GM12878 (cell line): ENCODE results near the gene RPGRIP1L. TPM values are rescaled to one million over a fixed set of nuclear protein-coding genes. Genes with fewer than 3 reads are reported as not detected.
A peak's percentile ranks its signal among the peaks of the same experiment; 100 is the strongest.

Experiments used
- ATAC-seq: fragments of 200-7000 bp; cut with Tn5 transposase; 3 replicates; pipeline ENCODE4 v1.9.1; 2020; ENCODE audit warnings: mild to moderate bottlenecking, moderate library complexity
- BruUV-seq: library from RNA; stranded (reverse); fragments of 400-500 nt; replicated peaks from 2 replicates; lab custom pipeline; 2021; lab: Mats Ljungman, UMichigan
- CTCF ChIA-PET: fragments of 300-600 bp; sonication (Branson Sonifier 250); formaldehyde crosslinking; extraction: SDS; loops from one replicate; lab custom pipeline; 2021; ENCODE audit warnings: inconsistent platforms; lab: Yijun Ruan, JAX
- POLR2A ChIA-PET: fragments of 350-600 bp; formaldehyde crosslinking; extraction: SDS; loops from one replicate; lab custom pipeline; 2021; ENCODE audit warnings: inconsistent platforms; lab: Charles Lee
- RAD21 ChIA-PET: fragments of 300-600 bp; sonication (Branson Sonifier 250); formaldehyde crosslinking; loops from one replicate; lab custom pipeline; 2023; ENCODE audit warnings: antibody characterized with exemption; ENCODE audit not compliant: unreplicated experiment; lab: Charles Lee
- SMC1A ChIA-PET: fragments of 300-600 bp; sonication (Branson Sonifier 250); formaldehyde crosslinking; loops from one replicate; lab custom pipeline; 2023; ENCODE audit not compliant: unreplicated experiment, uncharacterized antibody; lab: Charles Lee
- DNase-seq: peaks from one replicate; pipeline ENCODE4 v3.0.0-alpha.2; 2011; ENCODE audit warnings: low read depth, low spot score
- FAIRE-seq: peaks from 3 replicates; lab custom pipeline; 2011; peaks lifted over from hg19 to GRCh38; lab: Jason Lieb, UNC
- H2AFZ ChIP-seq: 2 replicates; pipeline ENCODE4 v1.6.0; 2011; ENCODE audit warnings: low read depth, low read length, control low read depth; ENCODE audit not compliant: control insufficient read depth
- H3K27ac ChIP-seq: 2 replicates; pipeline ENCODE4 v1.5.1; 2011; ENCODE audit warnings: control low read depth; ENCODE audit not compliant: control insufficient read depth, insufficient read depth
- H3K27me3 ChIP-seq, 2 experiments: replicated peaks in 1 of 2; 2 replicates each; pipeline versions ENCODE4 v1.6.0 to v1.6.1; 2011; ENCODE audit warnings: low read length in 1 of 2; ENCODE audit not compliant: control insufficient read depth in 2 of 2, insufficient read depth in 2 of 2
- H3K36me3 ChIP-seq, 2 experiments: 2 replicates each; pipeline ENCODE4 v1.5.1; 2011; ENCODE audit warnings: low read length in 1 of 2; ENCODE audit not compliant: control insufficient read depth in 2 of 2, insufficient read depth in 2 of 2
- H3K4me1 ChIP-seq: 2 replicates; pipeline ENCODE4 v1.6.1; 2011; ENCODE audit warnings: mild to moderate bottlenecking, low read length, moderate library complexity, mixed read lengths; ENCODE audit not compliant: control insufficient read depth, insufficient read depth
- H3K4me2 ChIP-seq: 2 replicates; pipeline ENCODE4 v1.6.0; 2011; ENCODE audit warnings: control low read depth; ENCODE audit not compliant: control insufficient read depth, insufficient read depth
- H3K4me3 ChIP-seq: fragments of 200-600 bp; sonication (generic); 2 replicates; pipeline ENCODE4 v1.5.1; 2016
- H3K79me2 ChIP-seq: 2 replicates; pipeline ENCODE4 v1.6.0; 2011; ENCODE audit warnings: low read length; ENCODE audit not compliant: control insufficient read depth, insufficient read depth
- H3K9ac ChIP-seq: 2 replicates; pipeline ENCODE4 v1.8.0; 2011; ENCODE audit warnings: low read length, control low read depth, mixed read lengths; ENCODE audit not compliant: control insufficient read depth, insufficient read depth
- H3K9me3 ChIP-seq: replicated peaks from 3 replicates; pipeline ENCODE4 v1.5.1; 2011; ENCODE audit warnings: mild to moderate bottlenecking, low read length; ENCODE audit not compliant: control insufficient read depth, insufficient read depth
- H4K20me1 ChIP-seq: 2 replicates; pipeline ENCODE4 v1.6.0; 2011; ENCODE audit not compliant: control insufficient read depth, insufficient read depth
- ASH2L ChIP-seq: fragments of 300-600, 200-600 bp; sonication (generic); IDR thresholded peaks from 2 replicates; pipeline ENCODE4 v1.6.1; 2017; ENCODE audit warnings: low read depth, mild to moderate bottlenecking, borderline replicate concordance
- ATF7 ChIP-seq: fragments of 450-650 bp; IDR thresholded peaks from 2 replicates; pipeline ENCODE4 v1.6.1; 2016; ENCODE audit warnings: low read depth, mild to moderate bottlenecking
- JUND ChIP-seq: IDR thresholded peaks from 2 replicates; pipeline ENCODE4 v1.6.1; 2012; ENCODE audit warnings: low read depth, mild to moderate bottlenecking, low read length, improper control_type of control experiment, moderate library complexity
- NR2C1 ChIP-seq: fragments of 450-650 bp; IDR thresholded peaks from 2 replicates; pipeline ENCODE4 v1.6.1; 2017; ENCODE audit warnings: antibody characterized with exemption, mild to moderate bottlenecking, moderate library complexity
- PAX5 ChIP-seq: IDR thresholded peaks from 2 replicates; pipeline ENCODE4 v1.6.1; 2011; ENCODE audit warnings: low read depth, low read length, borderline replicate concordance
- SRF ChIP-seq, 2 experiments: IDR thresholded peaks; 2 replicates each; pipeline ENCODE4 v1.6.1; 2011; ENCODE audit warnings: low read depth in 2 of 2, low read length in 2 of 2, mild to moderate bottlenecking in 1 of 2, moderate library complexity in 1 of 2
- TCF3 ChIP-seq: IDR thresholded peaks from 2 replicates; pipeline ENCODE4 v1.6.1; 2012; ENCODE audit warnings: low read depth, mild to moderate bottlenecking, low read length, borderline replicate concordance; ENCODE audit not compliant: insufficient read depth
- ZNF274 ChIP-seq: IDR thresholded peaks from one replicate; pipeline ENCODE4 v1.8.0; 2011; ENCODE audit not compliant: insufficient read length, insufficient read depth
- WGBS: methylation state at CpG from one replicate; pipeline ENCODE4 v1.1.6; 2016; ENCODE audit warnings: low lambda C conversion rate; ENCODE audit not compliant: insufficient replicate concordance, insufficient coverage; ENCODE audit errors: missing lambda C conversion rate; 5-methylcytosine and 5-hydroxymethylcytosine counted together
- in situ Hi-C: fragments of 300-500 bp; cut with MboI; formaldehyde crosslinking; loops from 9 replicates; pipeline ENCODE4 v1.14.3; 2018; ENCODE audit warnings: mixed read lengths
- intact Hi-C: fragments of 100-400 bp; cut with micrococcal nuclease; formaldehyde crosslinking; loops from one replicate; pipeline ENCODE4 v1.14.2; 2022; ENCODE audit not compliant: unreplicated experiment
- polyA plus RNA-seq, 11 experiments: library from polyadenylated mRNA; depleted of rRNA in 4 of 11; unstranded in 6 of 11; stranded (reverse) in 5 of 11; fragments of >200 nt; fragmentation: Nextera tagmentation in 4 of 11; fragmentation: Illumina TruSeq in 1 of 11; extraction: Ambion mirVana in 4 of 11; extraction: Trizol in 1 of 11; gene quantifications; 1 replicate in 1 of 11; 2 replicates in 10 of 11; pipeline versions ENCODE4 v1.2.1 to v1.2.3, GENCODE V29; 2011 to 2016; ENCODE audit warnings: inconsistent platforms in 2 of 11, missing spikeins in 2 of 11, low read depth in 1 of 11
- total RNA-seq, 4 experiments: library from RNA; depleted of rRNA in 3 of 4; stranded (reverse); fragments of >200 nt in 3 of 4; fragmentation: Illumina TruSeq in 1 of 4; extraction: Trizol in 1 of 4; gene quantifications; 2 replicates each; pipeline versions ENCODE4 v1.2.1 to v1.2.3, GENCODE V29; 2013 to 2021
- TF ChIP-seq, protein P1 (sequence below): fragments of 450-650 bp; IDR thresholded peaks from 2 replicates; pipeline ENCODE4 v1.6.1; 2016; ENCODE audit warnings: mild to moderate bottlenecking
- TF ChIP-seq, protein P2 (sequence below): fragments of 450-650 bp; formaldehyde crosslinking; IDR thresholded peaks from 2 replicates; pipeline ENCODE4 v1.4.0; 2022; ENCODE audit warnings: mild to moderate bottlenecking, moderate library complexity

RPGRIP1L gene
- total and polyA plus RNA-seq, 10 of the 15 experiments (the other 5 are each of a cell fraction or from before 2014, with no cell fraction given): 3.5 to 9.6 (median 4.4) TPM

DNA sequence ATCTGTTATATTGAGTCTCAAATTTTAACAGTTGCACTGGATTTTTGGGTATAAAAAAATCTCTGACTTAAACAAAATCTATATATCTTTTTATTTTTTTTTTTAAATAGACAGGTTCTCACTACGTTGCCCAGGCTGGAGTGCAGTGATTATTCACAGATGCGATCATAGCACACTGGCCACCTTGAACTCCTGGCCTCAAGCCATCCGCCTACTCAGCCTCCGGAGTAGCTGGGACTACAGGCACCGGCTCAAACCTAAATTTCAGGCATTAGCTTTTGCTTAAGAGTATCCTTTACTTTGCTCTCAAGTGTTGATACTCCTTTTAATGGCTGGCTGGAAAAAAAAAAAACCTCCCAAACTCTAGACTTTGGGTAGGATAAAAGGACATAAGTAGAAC lies 61.6 kb downstream of the RPGRIP1L start:
- peaks cover 2% of the 10 kb centered on the region; the same call in 1 of the 3 replicates for H3K9me3 ChIP-seq
- DNase-seq (no peak), ATAC-seq (no peak), FAIRE-seq (no peak)
- H3K4me3 ChIP-seq: no peak overlapping the region
- no peak overlapping the region for H3K4me2 ChIP-seq
- H2AFZ ChIP-seq: no peak overlapping the region
- 89% methylated on average over 5 of the region's 5 CpGs for WGBS
- no peaks in the 10 kb centered on the region for H3K79me2 ChIP-seq
- ChIA-PET SMC1A (interaction anchor here (0.6 kb wide), 1 partner anchor 319 kb away, joined by 3 read pairs; no protein-coding TSS in a partner anchor), RAD21 (no interaction called here), POLR2A (no interaction called here), CTCF (no interaction called here)
- no peaks in the 10 kb centered on the region; a peak in 1 of 4 replicates for H3K36me3 ChIP-seq
- no peaks in the 10 kb centered on the region for H3K27me3 ChIP-seq
- TF ChIP-seq ZNF274: no peak
- no TSS peak for BruUV-seq
- no peaks in the 10 kb centered on the region for H4K20me1 ChIP-seq
- in situ Hi-C loops (no loop called here), intact Hi-C loops (no loop called here)
- no peaks in the 10 kb centered on the region for H3K4me1 ChIP-seq
- H3K27ac ChIP-seq: no peak overlapping the region
- no peak overlapping the region for H3K9ac ChIP-seq

DNA sequence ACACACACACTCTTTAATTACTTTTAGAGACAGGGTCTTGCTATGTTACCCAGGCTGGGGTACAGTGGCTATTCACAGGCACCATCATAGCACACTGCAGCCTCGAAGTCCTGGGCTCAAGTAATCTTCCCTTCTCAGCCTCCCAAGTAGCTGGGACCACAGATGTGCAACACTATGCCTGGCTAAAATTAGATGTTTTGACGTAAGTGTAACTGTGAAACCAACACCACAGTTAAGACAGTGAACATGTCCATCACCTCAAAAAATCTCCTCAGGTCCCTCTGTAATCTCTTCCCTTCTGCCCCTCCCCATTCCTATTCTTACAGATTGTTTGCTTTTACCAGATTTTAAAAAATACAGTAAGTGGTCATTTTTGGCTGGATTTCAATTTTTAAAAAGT lies 66.7 kb downstream of the RPGRIP1L start:
- no peak for FAIRE-seq
- 52% methylated on average over 2 of the region's 2 CpGs for WGBS
- CTCF ChIA-PET: interaction anchor here (0.7 kb wide), 1 partner anchor 10 kb away, joined by 3 read pairs; no protein-coding TSS in a partner anchor

More for the DNA sequence above, 66.7 kb downstream of the RPGRIP1L start:
- H3K4me3 ChIP-seq: no peak overlapping the region
- no peak overlapping the region for H2AFZ ChIP-seq
- H3K27me3 ChIP-seq: no peaks in the 10 kb centered on the region
- RAD21 ChIA-PET: interaction anchor here (0.7 to 1.1 kb wide), 2 partner anchors 71 to 117 kb away, joined by 3 to 4 read pairs; no protein-coding TSS in a partner anchor
- H3K9ac ChIP-seq: no peak overlapping the region
- POLR2A ChIA-PET: no interaction called here
- intact Hi-C loops: no loop called here
- TF ChIP-seq SRF (IDR thresholded peaks at IDR 0.05; ENCODE audit: low read depth in 2 of 2, low read length in 2 of 2) (no peak), NR2C1 (no peak), ASH2L (no peak), PAX5 (no peak), JUND (no peak), TCF3 (no peak), ATF7 (peak; percentile 33; the same call in 1 of the 2 replicates)
- TF ChIP-seq, protein P1, sequence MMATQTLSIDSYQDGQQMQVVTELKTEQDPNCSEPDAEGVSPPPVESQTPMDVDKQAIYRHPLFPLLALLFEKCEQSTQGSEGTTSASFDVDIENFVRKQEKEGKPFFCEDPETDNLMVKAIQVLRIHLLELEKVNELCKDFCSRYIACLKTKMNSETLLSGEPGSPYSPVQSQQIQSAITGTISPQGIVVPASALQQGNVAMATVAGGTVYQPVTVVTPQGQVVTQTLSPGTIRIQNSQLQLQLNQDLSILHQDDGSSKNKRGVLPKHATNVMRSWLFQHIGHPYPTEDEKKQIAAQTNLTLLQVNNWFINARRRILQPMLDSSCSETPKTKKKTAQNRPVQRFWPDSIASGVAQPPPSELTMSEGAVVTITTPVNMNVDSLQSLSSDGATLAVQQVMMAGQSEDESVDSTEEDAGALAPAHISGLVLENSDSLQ: peak; percentile 42
- TF ChIP-seq, protein P2, sequence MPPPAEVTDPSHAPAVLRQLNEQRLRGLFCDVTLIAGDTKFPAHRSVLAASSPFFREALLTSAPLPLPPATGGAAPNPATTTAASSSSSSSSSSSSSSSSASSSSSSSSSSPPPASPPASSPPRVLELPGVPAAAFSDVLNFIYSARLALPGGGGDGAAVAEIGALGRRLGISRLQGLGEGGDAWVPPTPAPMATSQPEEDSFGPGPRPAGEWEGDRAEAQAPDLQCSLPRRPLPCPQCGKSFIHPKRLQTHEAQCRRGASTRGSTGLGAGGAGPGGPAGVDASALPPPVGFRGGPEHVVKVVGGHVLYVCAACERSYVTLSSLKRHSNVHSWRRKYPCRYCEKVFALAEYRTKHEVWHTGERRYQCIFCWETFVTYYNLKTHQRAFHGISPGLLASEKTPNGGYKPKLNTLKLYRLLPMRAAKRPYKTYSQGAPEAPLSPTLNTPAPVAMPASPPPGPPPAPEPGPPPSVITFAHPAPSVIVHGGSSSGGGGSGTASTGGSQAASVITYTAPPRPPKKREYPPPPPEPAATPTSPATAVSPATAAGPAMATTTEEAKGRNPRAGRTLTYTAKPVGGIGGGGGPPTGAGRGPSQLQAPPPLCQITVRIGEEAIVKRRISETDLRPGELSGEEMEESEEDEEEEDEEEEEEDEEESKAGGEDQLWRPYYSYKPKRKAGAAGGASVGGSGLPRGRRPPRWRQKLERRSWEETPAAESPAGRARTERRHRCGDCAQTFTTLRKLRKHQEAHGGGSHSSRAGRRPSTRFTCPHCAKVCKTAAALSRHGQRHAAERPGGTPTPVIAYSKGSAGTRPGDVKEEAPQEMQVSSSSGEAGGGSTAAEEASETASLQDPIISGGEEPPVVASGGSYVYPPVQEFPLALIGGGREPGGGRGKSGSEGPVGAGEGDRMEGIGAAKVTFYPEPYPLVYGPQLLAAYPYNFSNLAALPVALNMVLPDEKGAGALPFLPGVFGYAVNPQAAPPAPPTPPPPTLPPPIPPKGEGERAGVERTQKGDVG (CRISPR knock-in tag): no peak
- ATAC-seq: peak; percentile 90
- H3K9me3 ChIP-seq: no peaks in the 10 kb centered on the region
- no peaks in the 10 kb centered on the region for H3K4me1 ChIP-seq
- no peak overlapping the region for H3K4me2 ChIP-seq
- SMC1A ChIA-PET: no interaction called here
- no peaks in the 10 kb centered on the region; a peak in 1 of 4 replicates for H3K36me3 ChIP-seq
- BruUV-seq: no TSS peak
- no peak overlapping the region for H3K27ac ChIP-seq
- no peaks in the 10 kb centered on the region for H3K79me2 ChIP-seq
- H4K20me1 ChIP-seq: no peaks in the 10 kb centered on the region
- in situ Hi-C loops: no loop called here
- no peak for DNase-seq
